PFSK-1 (cell line): ENCODE results near the gene INPP5A.

Experiments
- FOXP2 ChIP-seq: optimal IDR thresholded peaks from 2 replicates; pipeline ENCODE3; 2011; ENCODE audit warnings: borderline replicate concordance, control low read depth, inconsistent platforms; ENCODE audit not compliant: insufficient read depth; ENCODE audit errors: extremely low read length, extremely low read depth
- POLR2AphosphoS5 ChIP-seq: IDR thresholded peaks from 2 replicates; pipeline ENCODE4 v1.6.1; 2012; ENCODE audit warnings: low read depth, mild to moderate bottlenecking, control low read depth, low read length, moderate library complexity
- REST ChIP-seq, 2 experiments: IDR thresholded peaks; 2 replicates each; pipeline versions ENCODE4 v1.6.1 to v1.8.0; 2011 to 2012; ENCODE audit warnings: low read depth in 2 of 2, low read length in 2 of 2, control low read depth in 1 of 2, inconsistent platforms in 1 of 2, mild to moderate bottlenecking in 1 of 2, moderate library complexity in 1 of 2; ENCODE audit not compliant: insufficient read depth in 1 of 2
- SIN3A ChIP-seq: IDR thresholded peaks from 2 replicates; pipeline ENCODE4 v1.6.1; 2012; ENCODE audit warnings: mild to moderate bottlenecking, low read length, moderate library complexity, borderline replicate concordance; ENCODE audit not compliant: insufficient read depth
- TAF1 ChIP-seq: IDR thresholded peaks from 2 replicates; pipeline ENCODE4 v1.6.1; 2012; ENCODE audit warnings: low read length, control low read depth, borderline replicate concordance; ENCODE audit not compliant: insufficient read depth

INPP5A gene

GRCh38 chr10:132526676-132527075, 10.9 kb upstream of the INPP5A start:
- TF ChIP-seq SIN3A, result no peak
- no peak for TF ChIP-seq POLR2AphosphoS5
- TF ChIP-seq REST (IDR thresholded peaks at IDR 0.05; ENCODE audit: insufficient read depth in 1 of 2, low read depth in 2 of 2, low read length in 2 of 2), result no peak
- no peak for TF ChIP-seq FOXP2
- TF ChIP-seq TAF1, result no peak

GRCh38 chr10:132527339-132528063, 10.1 kb upstream of the INPP5A start:
- TF ChIP-seq POLR2AphosphoS5 (no peak), TAF1 (no peak), REST (IDR thresholded peaks at IDR 0.05; ENCODE audit: insufficient read depth in 1 of 2, low read depth in 2 of 2, low read length in 2 of 2) (no peak), FOXP2 (no peak), SIN3A (no peak)

GRCh38 chr10:132528064-132528691, 9.4 kb upstream of the INPP5A start:
- TF ChIP-seq SIN3A (no peak), POLR2AphosphoS5 (no peak), FOXP2 (no peak), REST (IDR thresholded peaks at IDR 0.05; ENCODE audit: insufficient read depth in 1 of 2, low read depth in 2 of 2, low read length in 2 of 2) (no peak), TAF1 (no peak)

GRCh38 chr10:132532179-132532578, 5.4 kb upstream of the INPP5A start:
- TF ChIP-seq REST (IDR thresholded peaks at IDR 0.05; ENCODE audit: insufficient read depth in 1 of 2, low read depth in 2 of 2, low read length in 2 of 2), result no peak
- TF ChIP-seq FOXP2, result no peak
- TF ChIP-seq SIN3A, result no peak
- TF ChIP-seq POLR2AphosphoS5, result no peak
- no peak for TF ChIP-seq TAF1
